ENCODE measurements around the gene PPP1R12C. TPM values are rescaled to one million over a fixed set of nuclear protein-coding genes. Genes with fewer than 3 reads are reported as not detected.
A peak's percentile ranks its signal among the peaks of the same experiment; 100 is the strongest.

PPP1R12C gene
- total RNA-seq, 4 donors from 2014 or later = 113 to 512 (median 193) TPM

DNA sequence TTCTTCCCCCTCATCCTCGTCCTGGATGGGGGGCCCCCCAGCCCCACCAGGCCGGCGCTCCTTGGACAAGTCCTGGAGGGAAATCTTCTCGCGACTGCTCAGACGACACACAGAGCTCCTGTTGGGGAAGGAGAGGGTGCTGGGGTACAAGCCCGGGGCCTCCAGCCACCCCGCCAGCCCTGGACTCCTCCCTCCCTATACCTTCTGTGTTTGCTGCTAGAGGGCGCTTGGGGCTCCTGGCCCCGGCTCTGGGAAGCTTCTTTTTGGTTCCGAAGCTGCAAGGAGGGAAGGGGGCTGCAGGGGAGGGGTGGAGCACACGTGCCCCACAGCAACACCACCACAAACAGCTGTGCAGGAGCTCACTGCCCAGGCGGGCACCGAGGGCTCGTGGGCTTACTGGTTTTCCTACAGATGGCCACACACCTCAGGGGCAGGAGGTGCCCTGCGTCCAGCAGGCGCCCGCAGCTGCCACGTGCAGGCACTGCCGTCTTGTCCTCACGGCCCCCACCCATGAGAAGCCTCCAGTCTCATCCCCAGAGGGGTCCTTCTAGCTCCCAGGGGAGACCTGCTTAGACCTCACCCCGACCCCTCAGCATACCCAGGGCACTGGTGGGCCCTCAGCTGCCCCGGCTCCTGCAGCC is 21.3 kb downstream of the PPP1R12C start:
- no peak for TF ChIP-seq POLR2A (IDR thresholded peaks at IDR 0.05)
- TF ChIP-seq, protein P1, sequence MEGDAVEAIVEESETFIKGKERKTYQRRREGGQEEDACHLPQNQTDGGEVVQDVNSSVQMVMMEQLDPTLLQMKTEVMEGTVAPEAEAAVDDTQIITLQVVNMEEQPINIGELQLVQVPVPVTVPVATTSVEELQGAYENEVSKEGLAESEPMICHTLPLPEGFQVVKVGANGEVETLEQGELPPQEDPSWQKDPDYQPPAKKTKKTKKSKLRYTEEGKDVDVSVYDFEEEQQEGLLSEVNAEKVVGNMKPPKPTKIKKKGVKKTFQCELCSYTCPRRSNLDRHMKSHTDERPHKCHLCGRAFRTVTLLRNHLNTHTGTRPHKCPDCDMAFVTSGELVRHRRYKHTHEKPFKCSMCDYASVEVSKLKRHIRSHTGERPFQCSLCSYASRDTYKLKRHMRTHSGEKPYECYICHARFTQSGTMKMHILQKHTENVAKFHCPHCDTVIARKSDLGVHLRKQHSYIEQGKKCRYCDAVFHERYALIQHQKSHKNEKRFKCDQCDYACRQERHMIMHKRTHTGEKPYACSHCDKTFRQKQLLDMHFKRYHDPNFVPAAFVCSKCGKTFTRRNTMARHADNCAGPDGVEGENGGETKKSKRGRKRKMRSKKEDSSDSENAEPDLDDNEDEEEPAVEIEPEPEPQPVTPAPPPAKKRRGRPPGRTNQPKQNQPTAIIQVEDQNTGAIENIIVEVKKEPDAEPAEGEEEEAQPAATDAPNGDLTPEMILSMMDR (IDR thresholded peaks at IDR 0.05) = no peak
- Histone ChIP-seq H3K27me3 (no peaks in the 10 kb centered on the region), H3K36me3 (peaks cover 0 to 73% (median 0%) of the 10 kb centered on the region in 3 donors), H3K27ac (no peak overlapping the region), H3K4me3 (no peak overlapping the region), H3K9me3 (no peaks in the 10 kb centered on the region), H3K4me1 (no peaks in the 10 kb centered on the region)
- DNase-seq = peak in 1 of 3 donors; percentile 39

DNA sequence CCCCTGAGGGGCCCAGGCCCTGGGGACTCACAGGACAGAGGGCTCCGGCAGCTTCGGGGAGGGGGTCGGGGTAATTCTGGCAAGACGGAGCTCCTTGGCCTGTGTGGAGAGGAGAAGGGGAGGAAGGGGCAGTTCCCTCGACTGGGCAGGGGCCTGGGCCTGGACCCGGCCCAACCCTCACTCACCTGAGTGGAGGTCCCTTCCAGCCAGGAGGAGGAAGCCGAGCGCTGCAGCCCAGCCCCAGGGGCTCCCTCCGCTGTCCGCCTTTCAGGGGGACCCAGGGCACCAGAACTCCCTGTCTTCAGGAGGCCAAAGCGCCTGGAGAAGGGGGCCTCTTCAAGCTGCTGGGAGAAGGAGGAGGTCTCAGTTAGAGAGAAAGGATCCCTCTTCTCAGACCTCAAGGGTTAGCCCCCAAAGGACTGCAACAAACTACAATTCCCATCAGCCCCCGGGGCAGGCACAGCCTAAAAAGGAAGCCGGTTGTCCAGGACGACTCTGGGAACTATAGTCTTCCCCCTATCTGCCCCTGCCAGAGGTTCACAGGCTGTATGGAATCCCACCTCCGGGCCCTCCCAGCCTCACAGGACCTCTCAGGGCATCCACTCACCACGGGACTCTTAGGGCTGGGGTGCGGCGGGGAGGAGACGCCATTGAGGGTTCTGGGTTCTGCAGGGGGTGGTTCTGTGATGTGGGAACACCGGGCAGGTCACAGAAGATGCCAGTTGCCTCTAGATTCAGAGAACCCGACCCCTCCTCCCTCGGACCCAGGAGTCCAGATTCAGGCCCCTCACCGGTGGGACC is 22.0 kb downstream of the PPP1R12C start:
- TF ChIP-seq, protein P1 (IDR thresholded peaks at IDR 0.05) = no peak
- TF ChIP-seq POLR2A (IDR thresholded peaks at IDR 0.05) = no peak
- peaks cover 0 to 73% (median 0%) of the 10 kb centered on the region in 3 donors for H3K36me3 ChIP-seq
- H3K27ac ChIP-seq = no peak overlapping the region
- DNase-seq = peak in 1 of 3 donors; percentile 41
- no peak overlapping the region for H3K4me3 ChIP-seq
- no peaks in the 10 kb centered on the region for H3K4me1 ChIP-seq
- H3K9me3 ChIP-seq = no peaks in the 10 kb centered on the region
- no peaks in the 10 kb centered on the region for H3K27me3 ChIP-seq

DNA sequence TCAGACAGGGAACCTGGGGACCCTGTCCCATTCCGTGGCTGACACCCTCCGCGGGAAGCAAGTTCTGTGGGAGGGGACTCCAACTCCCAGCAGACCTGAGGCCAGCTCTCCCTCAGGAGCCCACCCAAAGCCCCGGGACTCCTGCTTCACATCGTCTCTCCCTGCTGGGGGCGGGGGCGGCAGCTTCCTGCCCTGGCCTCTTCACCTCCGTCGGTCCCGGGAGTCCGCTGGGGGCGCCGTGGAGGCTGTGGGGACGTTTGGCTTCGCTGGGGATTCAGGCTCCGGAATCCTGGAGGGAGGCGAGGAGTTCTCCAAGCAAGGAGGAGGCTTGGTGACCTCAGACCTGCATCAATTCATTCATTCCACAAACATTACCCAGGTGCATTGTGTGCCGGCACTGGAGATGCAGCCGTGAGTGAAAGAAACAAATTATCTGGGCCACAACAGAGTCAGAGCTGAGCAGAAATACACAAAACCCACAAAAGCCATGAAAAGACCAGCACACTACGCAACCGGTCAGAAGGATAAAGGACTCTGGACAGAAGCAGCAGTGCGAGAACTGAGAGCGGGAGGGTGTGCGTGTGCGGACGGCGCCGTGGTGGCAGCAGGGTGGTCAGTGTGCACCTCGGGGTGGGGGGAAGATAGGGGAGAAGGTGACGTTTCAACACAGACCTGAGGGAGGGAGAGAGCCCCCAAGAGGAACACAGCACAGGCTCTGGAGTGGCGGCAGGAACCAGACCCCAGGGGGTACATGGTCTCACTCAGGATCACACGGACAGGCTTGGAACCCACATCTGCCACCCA is 22.8 kb downstream of the PPP1R12C start:
- H3K27ac ChIP-seq = no peak overlapping the region
- TF ChIP-seq, protein P1 (IDR thresholded peaks at IDR 0.05) = no peak
- TF ChIP-seq POLR2A (IDR thresholded peaks at IDR 0.05) = no peak
- no peaks in the 10 kb centered on the region for H3K27me3 ChIP-seq
- no peaks in the 10 kb centered on the region for H3K4me1 ChIP-seq
- no peaks in the 10 kb centered on the region for H3K9me3 ChIP-seq
- peak in 1 of 3 donors; percentile 35 for DNase-seq
- no peak overlapping the region for H3K4me3 ChIP-seq
- H3K36me3 ChIP-seq = peaks cover 0 to 74% (median 0%) of the 10 kb centered on the region in 3 donors

DNA sequence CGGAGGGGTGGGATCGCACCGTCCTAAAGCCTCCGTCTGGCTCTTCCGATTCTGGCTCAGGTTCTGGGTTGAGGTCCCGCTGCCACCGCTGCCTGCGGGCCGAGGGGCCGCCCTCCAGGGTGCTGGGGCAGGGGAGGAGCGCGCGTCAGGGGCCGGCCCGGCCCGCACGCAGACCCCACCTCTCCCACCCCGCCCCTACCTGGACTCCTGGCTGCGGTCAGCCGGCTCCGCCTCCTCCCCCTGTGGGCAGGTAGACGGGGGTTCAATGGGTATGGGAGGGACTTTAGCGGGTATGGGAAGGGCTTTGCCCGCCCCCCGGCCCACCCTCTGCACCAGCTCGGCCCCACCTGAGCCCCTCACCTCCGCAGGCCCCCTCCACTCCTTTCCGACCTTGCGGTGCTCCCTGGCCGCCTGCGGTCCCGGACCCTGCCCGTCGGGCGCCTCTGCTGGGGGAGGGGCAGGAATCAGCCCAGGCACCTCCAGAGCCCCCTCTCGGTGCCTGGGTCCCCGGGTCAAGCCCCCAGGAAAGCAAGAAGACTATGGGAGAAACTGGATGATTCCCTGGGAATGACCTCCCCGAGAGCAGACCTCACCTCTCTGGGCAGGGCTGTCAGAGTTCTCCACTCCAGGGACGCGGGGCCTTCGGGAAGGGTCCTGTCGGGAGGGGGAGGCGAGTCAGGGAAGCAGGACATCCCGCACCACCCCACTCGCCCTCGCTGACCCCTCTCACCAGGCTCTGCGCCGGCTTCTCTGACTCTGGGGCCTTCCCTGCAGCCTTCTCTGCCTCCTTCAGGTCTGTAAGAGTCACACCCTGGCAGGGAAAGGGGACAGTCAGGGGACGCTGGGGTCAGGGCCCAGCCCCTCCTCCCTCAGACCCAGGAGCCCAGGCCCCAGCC is 24.8 kb downstream of the PPP1R12C start:
- H3K4me1 ChIP-seq = peaks cover 0 to 10% (median 4%) of the 10 kb centered on the region in 4 donors
- H3K27me3 ChIP-seq = no peaks in the 10 kb centered on the region
- no peaks in the 10 kb centered on the region for H3K9me3 ChIP-seq
- TF ChIP-seq POLR2A (IDR thresholded peaks at IDR 0.05) = no peak
- TF ChIP-seq, protein P1 (IDR thresholded peaks at IDR 0.05) = no peak
- H3K36me3 ChIP-seq = peaks cover 0 to 54% (median 0%) of the 10 kb centered on the region in 3 donors
- no peak overlapping the region for H3K27ac ChIP-seq
- no peak for DNase-seq
- no peak overlapping the region for H3K4me3 ChIP-seq

DNA sequence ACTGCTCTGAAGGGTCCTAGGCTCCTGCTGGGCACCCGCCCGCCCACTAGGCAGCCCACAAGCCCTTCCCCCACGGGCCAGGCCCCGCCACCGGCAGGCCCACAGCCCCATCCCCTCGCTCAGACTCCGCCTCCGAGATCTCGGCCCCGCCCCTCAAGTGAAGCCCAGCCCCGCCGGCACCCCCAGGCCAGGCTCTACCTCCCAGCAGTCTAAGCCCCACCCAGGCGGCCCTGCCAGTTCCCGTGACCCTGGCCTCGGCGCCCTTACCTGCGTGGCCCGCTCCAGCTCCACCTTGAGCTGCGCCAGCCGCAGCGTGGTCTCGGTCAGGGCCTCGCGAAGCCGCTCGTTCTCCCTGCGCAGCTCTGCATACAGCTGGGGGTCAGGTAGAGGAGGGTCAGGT is 25.5 kb downstream of the PPP1R12C start:
- Histone ChIP-seq H3K9me3 (no peaks in the 10 kb centered on the region), H3K4me3 (no peak overlapping the region), H3K27ac (no peak overlapping the region), H3K27me3 (no peaks in the 10 kb centered on the region), H3K36me3 (peaks cover 0 to 53% (median 0%) of the 10 kb centered on the region in 3 donors), H3K4me1 (peaks cover 0 to 17% (median 10%) of the 10 kb centered on the region in 4 donors)
- no peak for DNase-seq
- TF ChIP-seq, protein P1 (IDR thresholded peaks at IDR 0.05) = no peak
- TF ChIP-seq POLR2A (IDR thresholded peaks at IDR 0.05) = no peak

Data from Peyer's patch (tissue), 4 donors.